ENCODE results near the gene TBC1D8. TPM values are rescaled to one million over a fixed set of nuclear protein-coding genes. Genes with fewer than 3 reads are reported as not detected.

TBC1D8 gene
- total RNA-seq, 1 donor from 2014 or later: 17.3 TPM

GRCh38 chr2:101139495-101139894 lies 11.7 kb downstream of the TBC1D8 start:
- Histone ChIP-seq H3K4me3 (ENCODE audit: low read depth, low read length) (no peak overlapping the region), H3K27me3 (ENCODE audit: control insufficient read depth, insufficient read depth, low read length) (no peaks in the 10 kb centered on the region), H3K36me3 (ENCODE audit: control insufficient read depth, insufficient read depth, low read length) (no peaks in the 10 kb centered on the region)
- no peak for TF ChIP-seq CTCF (IDR thresholded peaks at IDR 0.05; ENCODE audit: insufficient read depth, low read length, poor library complexity, severe bottlenecking)
- DNase-seq (ENCODE audit: low read depth): no peak

- TF ChIP-seq CTCF (IDR thresholded peaks at IDR 0.05; ENCODE audit: insufficient read depth, low read length, poor library complexity, severe bottlenecking): no peak
- Histone ChIP-seq H3K4me3 (ENCODE audit: low read depth, low read length) (no peak overlapping the region), H3K36me3 (ENCODE audit: control insufficient read depth, insufficient read depth, low read length) (no peaks in the 10 kb centered on the region), H3K27me3 (ENCODE audit: control insufficient read depth, insufficient read depth, low read length) (no peaks in the 10 kb centered on the region)
- no peak for DNase-seq (ENCODE audit: low read depth)
These were observed 15.5 kb downstream of the TBC1D8 start for GRCh38 chr2:101135412-101136296.

- H3K27me3 ChIP-seq (ENCODE audit: control insufficient read depth, insufficient read depth, low read length): no peaks in the 10 kb centered on the region
- no peak for TF ChIP-seq CTCF (IDR thresholded peaks at IDR 0.05; ENCODE audit: insufficient read depth, low read length, poor library complexity, severe bottlenecking)
- DNase-seq (ENCODE audit: low read depth): no peak
- H3K36me3 ChIP-seq (ENCODE audit: control insufficient read depth, insufficient read depth, low read length): no peaks in the 10 kb centered on the region
- H3K4me3 ChIP-seq (ENCODE audit: low read depth, low read length): no peak overlapping the region
These were observed 17.6 kb downstream of the TBC1D8 start for GRCh38 chr2:101133492-101134100.

GRCh38 chr2:101132202-101132601 lies 19.0 kb downstream of the TBC1D8 start:
- no peak for DNase-seq (ENCODE audit: low read depth)
- TF ChIP-seq CTCF (IDR thresholded peaks at IDR 0.05; ENCODE audit: insufficient read depth, low read length, poor library complexity, severe bottlenecking): no peak

GRCh38 chr2:101130081-101130480 lies 21.1 kb downstream of the TBC1D8 start:
- no peak for TF ChIP-seq CTCF (IDR thresholded peaks at IDR 0.05; ENCODE audit: insufficient read depth, low read length, poor library complexity, severe bottlenecking)
- Histone ChIP-seq H3K27me3 (ENCODE audit: control insufficient read depth, insufficient read depth, low read length) (no peaks in the 10 kb centered on the region), H3K4me3 (ENCODE audit: low read depth, low read length) (no peak overlapping the region), H3K36me3 (ENCODE audit: control insufficient read depth, insufficient read depth, low read length) (no peaks in the 10 kb centered on the region)
- no peak for DNase-seq (ENCODE audit: low read depth)

More at GRCh38 chr2:101132202-101132601, 19.0 kb downstream of the TBC1D8 start:
- no peaks in the 10 kb centered on the region for H3K27me3 ChIP-seq (ENCODE audit: control insufficient read depth, insufficient read depth, low read length)
- no peaks in the 10 kb centered on the region for H3K36me3 ChIP-seq (ENCODE audit: control insufficient read depth, insufficient read depth, low read length)
- no peak overlapping the region for H3K4me3 ChIP-seq (ENCODE audit: low read depth, low read length)

Data from kidney epithelial cell (primary cell).